ENCODE results near the gene MINDY4B.
"Not testable (repeated sequence)": the region's sequence is repeated elsewhere in the genome, so short reads cannot be mapped to it uniquely, and the experiment has no call there.

Gene MINDY4B

GRCh38 chr3:150898046-150898754, 7.0 kb downstream of the MINDY4B start:
- no peak for DNase-seq

- no peak for DNase-seq
Measured at GRCh38 chr3:150897592-150897991, 7.6 kb downstream of the MINDY4B start.

- no peak for DNase-seq
Measured at GRCh38 chr3:150890831-150891230, 14.4 kb downstream of the MINDY4B start.

GRCh38 chr3:150890295-150890694, 14.9 kb downstream of the MINDY4B start:
- no peak for DNase-seq

- no peak for DNase-seq
Measured at GRCh38 chr3:150889106-150889505, 16.1 kb downstream of the MINDY4B start.

GRCh38 chr3:150887031-150887430, 18.2 kb downstream of the MINDY4B start:
- peak; percentile 8 for DNase-seq

GRCh38 chr3:150885535-150885934, 19.7 kb downstream of the MINDY4B start:
- DNase-seq = no peak

- DNase-seq = no peak
Measured at GRCh38 chr3:150878996-150879575, 26.2 kb downstream of the MINDY4B start.

GRCh38 chr3:150878290-150878689, 26.9 kb downstream of the MINDY4B start:
- no peak for DNase-seq

- DNase-seq = no peak
Measured at GRCh38 chr3:150877303-150877702, 27.9 kb downstream of the MINDY4B start.

GRCh38 chr3:150876611-150877265, 28.5 kb downstream of the MINDY4B start:
- no peak for DNase-seq

- DNase-seq = no peak
Measured at GRCh38 chr3:150875548-150875947, 29.7 kb downstream of the MINDY4B start.

- DNase-seq = no peak
Measured at GRCh38 chr3:150874666-150875219, 30.5 kb downstream of the MINDY4B start.

GRCh38 chr3:150871192-150871591, 34.0 kb downstream of the MINDY4B start:
- peak; percentile 9 for DNase-seq

GRCh38 chr3:150870406-150870805, 34.8 kb downstream of the MINDY4B start:
- DNase-seq = peak; percentile 76

GRCh38 chr3:150868282-150868681, 37.0 kb downstream of the MINDY4B start:
- no peak for DNase-seq

GRCh38 chr3:150867434-150867833, 37.8 kb downstream of the MINDY4B start:
- DNase-seq = no peak

- not testable (repeated sequence) for DNase-seq
Measured at GRCh38 chr3:150863921-150864320, 41.3 kb downstream of the MINDY4B start.

GRCh38 chr3:150861851-150862250, 43.4 kb downstream of the MINDY4B start:
- DNase-seq = no peak

- DNase-seq = not testable (repeated sequence)
Measured at GRCh38 chr3:150857936-150858335, 47.3 kb downstream of the MINDY4B start.

GRCh38 chr3:150850191-150850590, 55.0 kb downstream of the MINDY4B start:
- no peak for DNase-seq

GRCh38 chr3:150848864-150849263, 56.4 kb downstream of the MINDY4B start:
- DNase-seq = no peak

GRCh38 chr3:150847433-150847832, 57.8 kb downstream of the MINDY4B start:
- no peak for DNase-seq

- DNase-seq = no peak
Measured at GRCh38 chr3:150844484-150844883, 60.8 kb downstream of the MINDY4B start.
